Fibroblast of mammary gland (primary cell): ENCODE measurements around the gene CIRBP.

ENCODE experiments used
- DNase-seq: peaks from one replicate; pipeline ENCODE4 v3.0.0-alpha.2; 2010; ENCODE audit warnings: low read depth
- H3K4me3 ChIP-seq: 2 replicates; pipeline ENCODE4 v1.5.1; 2011; ENCODE audit warnings: low read depth, mild to moderate bottlenecking, low read length, moderate library complexity; ENCODE audit not compliant: control insufficient read depth
- CTCF ChIP-seq: conservative IDR thresholded peaks from 2 replicates; pipeline ENCODE4 v1.5.1; 2011; ENCODE audit warnings: low read depth, low read length, inconsistent platforms; ENCODE audit not compliant: control insufficient read depth, insufficient read depth

CIRBP gene

GRCh38 chr19:1278074-1278473, 8.9 kb downstream of the CIRBP start:
- TF ChIP-seq CTCF = no peak
- DNase-seq = no peak
- H3K4me3 ChIP-seq = no peak overlapping the region

DNA sequence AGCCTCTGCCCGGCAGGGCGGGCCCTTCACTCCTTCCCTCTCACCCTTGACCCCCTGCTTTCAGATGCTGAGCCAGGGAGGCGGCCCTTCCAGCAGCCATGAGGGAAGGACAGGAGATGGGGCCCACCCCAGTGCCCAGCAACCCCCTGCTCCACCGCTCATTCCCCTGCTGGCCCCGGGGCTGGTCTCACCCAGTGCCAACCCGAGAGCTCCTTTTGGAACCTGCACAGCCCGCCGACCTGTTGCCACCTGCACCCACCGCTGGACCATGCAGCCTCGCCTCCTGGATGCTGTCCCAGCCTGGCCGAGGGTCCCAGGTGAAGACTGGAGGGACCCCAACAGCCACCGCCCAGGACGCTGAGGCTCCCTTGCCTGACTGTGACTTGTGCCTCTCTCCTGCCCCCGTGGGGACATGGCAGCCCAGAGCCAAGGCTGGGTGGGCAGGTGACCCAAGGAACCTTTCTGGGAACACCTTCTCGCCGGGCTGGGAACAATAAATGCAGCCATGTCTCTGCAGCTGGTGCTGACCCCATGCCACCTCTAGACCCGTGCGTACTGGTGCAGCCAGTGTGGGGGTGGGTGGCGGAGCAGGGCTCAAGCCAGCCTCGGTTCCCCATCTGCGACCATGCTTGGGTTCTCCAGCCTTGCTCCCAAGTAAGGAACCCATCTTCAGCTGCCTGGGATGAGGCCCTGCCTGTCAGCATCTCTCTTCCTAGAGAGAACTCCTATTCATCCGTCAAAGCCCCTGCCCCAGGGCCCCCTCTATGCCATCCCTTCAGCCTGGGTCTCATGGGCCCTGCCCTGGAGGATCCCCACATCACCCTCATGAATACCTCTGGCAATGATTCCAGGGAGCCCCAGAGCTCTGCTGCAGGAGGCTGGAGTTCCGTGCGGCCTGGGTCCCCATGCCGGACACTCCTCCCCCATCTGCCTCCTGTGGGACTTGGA, 9.9 kb downstream of the CIRBP start:
- no peak for DNase-seq
- no peak for TF ChIP-seq CTCF

DNA sequence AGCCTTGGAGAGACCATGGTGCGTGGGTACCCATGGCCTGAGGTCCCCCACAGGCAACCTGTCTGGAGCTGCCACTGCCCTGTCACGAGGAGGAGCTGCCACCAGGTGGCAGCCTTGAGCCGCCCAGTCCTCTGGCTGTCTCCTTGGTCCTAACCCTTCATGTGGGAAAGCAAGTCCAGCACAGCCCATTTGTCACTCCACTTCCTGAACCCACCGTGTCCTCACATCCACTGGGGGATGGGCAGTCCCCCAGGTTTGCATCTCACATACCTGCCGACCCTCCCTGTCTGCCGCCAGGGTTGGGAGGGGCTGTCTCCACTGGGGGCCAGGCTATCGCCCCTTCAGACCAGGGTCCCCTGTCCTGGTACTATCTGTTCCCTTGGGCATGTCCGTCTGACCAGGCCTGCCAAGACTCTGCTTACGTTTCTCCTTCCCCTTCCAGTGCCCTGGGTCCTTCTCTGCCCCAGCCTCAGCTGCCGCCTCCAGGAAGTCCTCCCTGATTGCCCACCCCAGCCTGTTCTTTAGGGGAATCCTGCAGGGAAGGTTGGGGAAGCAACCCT, 10.7 kb downstream of the CIRBP start:
- peak; percentile 94 for TF ChIP-seq CTCF
- DNase-seq = peak; percentile 84
- H3K4me3 ChIP-seq = no peak overlapping the region

More for the DNA sequence above, 9.9 kb downstream of the CIRBP start:
- no peak overlapping the region for H3K4me3 ChIP-seq

- TF ChIP-seq CTCF = no peak
- no peak overlapping the region for H3K4me3 ChIP-seq
- no peak for DNase-seq
Observed at GRCh38 chr19:1280636-1281568, 11.8 kb downstream of the CIRBP start.

- H3K4me3 ChIP-seq = no peak overlapping the region
- no peak for DNase-seq
- no peak for TF ChIP-seq CTCF
Observed at GRCh38 chr19:1281569-1282287, 12.6 kb downstream of the CIRBP start.

DNA sequence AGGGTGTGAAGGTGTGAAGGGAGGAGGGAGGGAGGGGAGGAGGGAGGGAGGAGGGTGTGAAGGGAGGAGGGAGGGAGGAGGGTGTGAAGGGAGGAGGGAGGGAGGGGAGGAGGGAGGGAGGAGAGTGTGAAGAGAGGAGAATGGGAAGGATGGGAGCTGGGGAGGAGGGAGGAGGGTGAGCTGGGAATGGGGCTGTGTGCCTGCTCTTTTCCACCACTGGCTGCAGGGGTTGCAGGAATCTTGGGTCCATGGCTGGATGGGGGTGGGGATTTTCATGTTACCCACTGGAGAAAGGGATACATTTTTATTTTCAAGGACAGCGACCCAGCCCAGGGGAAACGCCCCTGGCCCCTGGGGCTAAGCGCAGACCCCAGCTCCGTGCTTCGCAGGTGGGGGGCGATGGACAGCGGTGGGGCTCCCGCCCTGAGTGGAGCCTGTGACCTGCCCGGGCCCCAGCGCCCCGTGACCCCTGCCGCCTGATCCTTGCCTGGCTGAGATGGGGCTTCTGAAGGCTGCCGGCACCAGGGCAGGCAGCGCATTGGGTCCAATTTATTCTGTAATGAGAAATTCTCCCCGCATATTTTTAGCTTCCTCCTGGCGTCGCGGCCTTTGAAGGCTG, 13.6 kb downstream of the CIRBP start:
- no peak for TF ChIP-seq CTCF
- no peak overlapping the region for H3K4me3 ChIP-seq
- no peak for DNase-seq
